Pancreas (tissue), 10 donors: ENCODE data around the gene HDGFL3. TPM values are rescaled to one million over a fixed set of nuclear protein-coding genes. Genes with fewer than 3 reads are reported as not detected.
"Not testable (repeated sequence)": the region's sequence is repeated elsewhere in the genome, so short reads cannot be mapped to it uniquely, and the experiment has no call there.

Source experiments
- ATAC-seq, 4 donors: fragments of 200-7000 bp; cut with Tn5 transposase; one replicate each; pipeline versions ENCODE4 v1.8.0 to v1.9.1; 2020; ENCODE audit warnings: mild to moderate bottlenecking in 4 of 4, moderate library complexity in 4 of 4
- DNase-seq, 6 donors: peaks; one replicate each; pipeline ENCODE4 v3.0.0-alpha.2; 2020
- FAIRE-seq: peaks from 2 replicates; lab custom pipeline; 2012; peaks lifted over from hg19 to GRCh38; lab: Jason Lieb, UNC
- H3K27ac ChIP-seq, 4 donors: fragments of 200-600 bp; sonication (generic); 1 replicate in 3 of 4; 2 replicates in 1 of 4; pipeline versions ENCODE4 v1.5.0 to v1.8.0; 2020
- H3K27me3 ChIP-seq, 4 donors: fragments of 200-600 bp; one replicate each; pipeline ENCODE4 v1.8.0; 2021
- H3K36me3 ChIP-seq, 3 donors: fragments of 200-600 bp; sonication (generic) in 1 of 3; one replicate each; pipeline versions ENCODE4 v1.5.0 to v1.8.0; 2020 to 2021
- H3K4me1 ChIP-seq, 3 donors: fragments of 200-600 bp; one replicate each; pipeline ENCODE4 v1.8.0; 2021
- H3K4me3 ChIP-seq, 4 donors: fragments of 200-600 bp; sonication (generic) in 2 of 4; one replicate each; pipeline versions ENCODE4 v1.5.0 to v1.8.0; 2020 to 2021
- H3K9me3 ChIP-seq, 4 donors: fragments of 200-600 bp; one replicate each; pipeline ENCODE4 v1.8.0; 2021
- WGBS, 2 donors: extraction: QIAGEN DNeasy Blood & Tissue Kit; methylation state at CpG; one replicate each; pipeline ENCODE4 v1.1.7; 2013; 5-methylcytosine and 5-hydroxymethylcytosine counted together
- intact Hi-C, 3 donors: fragments of 100-400 bp; cut with DNase I; formaldehyde crosslinking; loops; one replicate each; pipeline versions ENCODE4 v1.11.1 to v1.14.2; 2022
- polyA plus RNA-seq, 2 donors: library from polyadenylated mRNA; stranded (reverse); fragments of 200-250 nt; gene quantifications; one replicate each; pipeline ENCODE4 v1.2.3, GENCODE V29; 2013
- total RNA-seq, 6 donors: library from RNA; stranded (reverse); fragmentation: NEBNext Ultra II Directional in 4 of 6; extraction: Animal tissue kit (Norgen Biotek cat#: 25700) in 4 of 6; gene quantifications; one replicate each; pipeline versions ENCODE4 v1.2.1 to v1.2.4, GENCODE V29; 2021 to 2023
- TF ChIP-seq, protein P1 (sequence below), 4 donors: fragments of 200-600 bp; sonication (generic) in 3 of 4; IDR thresholded peaks; one replicate each; pipeline versions ENCODE4 v1.5.0 to v1.8.0; 2021; ENCODE audit warnings: antibody characterized with exemption in 4 of 4
- donor health status: healthy with polysubstance abuse.
- donor health status: DM: no; HTN: no; CAD: no; lungs with moderate emphysema.
- donor health status: DM: no; HTN: no; CAD: no.
- donor health status: control.
- donor health status: control.
- donor health status: Bipolar disorder and iron deficiency.
- donor health status: DM: yes; HTN: yes; CAD: no.
- donor health status: DM: no; HTN: no; CAD: no.
- donor health status: DM: no; HTN: no; CAD: no.
- donor health status: DM: yes; HTN: yes; CAD: no.

HDGFL3 gene
- total and polyA plus RNA-seq, 8 donors, result 3.0 to 17.2 (median 7.9) TPM

DNA sequence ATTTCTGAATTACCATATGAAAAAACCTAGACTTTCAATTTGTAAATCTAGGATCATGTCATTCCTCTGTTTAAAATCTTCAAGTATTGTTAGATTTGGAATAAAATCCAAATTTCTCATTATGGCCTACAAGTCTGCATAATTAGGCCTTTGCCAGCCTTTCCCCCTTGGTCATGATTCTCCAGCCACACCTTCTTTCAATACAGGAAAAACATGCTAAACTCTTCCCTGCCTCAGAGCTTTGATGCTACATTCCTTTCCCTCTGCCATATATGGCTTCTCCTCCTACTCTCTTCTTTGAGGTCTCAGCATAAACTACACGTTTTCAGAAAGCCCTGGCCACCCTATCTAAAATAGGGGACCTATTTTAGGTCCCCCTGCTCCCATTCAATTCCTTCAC, 51.7 kb downstream of the HDGFL3 start:
- Histone ChIP-seq H3K27ac (no peak overlapping the region), H3K9me3 (no peaks in the 10 kb centered on the region), H3K4me3 (no peak overlapping the region), H3K4me1 (no peaks in the 10 kb centered on the region), H3K36me3 (no peaks in the 10 kb centered on the region), H3K27me3 (no peaks in the 10 kb centered on the region)
- DNase-seq (no peak), ATAC-seq (no peak), FAIRE-seq (no peak)
- intact Hi-C loops, result no loop called here
- TF ChIP-seq, protein P1, sequence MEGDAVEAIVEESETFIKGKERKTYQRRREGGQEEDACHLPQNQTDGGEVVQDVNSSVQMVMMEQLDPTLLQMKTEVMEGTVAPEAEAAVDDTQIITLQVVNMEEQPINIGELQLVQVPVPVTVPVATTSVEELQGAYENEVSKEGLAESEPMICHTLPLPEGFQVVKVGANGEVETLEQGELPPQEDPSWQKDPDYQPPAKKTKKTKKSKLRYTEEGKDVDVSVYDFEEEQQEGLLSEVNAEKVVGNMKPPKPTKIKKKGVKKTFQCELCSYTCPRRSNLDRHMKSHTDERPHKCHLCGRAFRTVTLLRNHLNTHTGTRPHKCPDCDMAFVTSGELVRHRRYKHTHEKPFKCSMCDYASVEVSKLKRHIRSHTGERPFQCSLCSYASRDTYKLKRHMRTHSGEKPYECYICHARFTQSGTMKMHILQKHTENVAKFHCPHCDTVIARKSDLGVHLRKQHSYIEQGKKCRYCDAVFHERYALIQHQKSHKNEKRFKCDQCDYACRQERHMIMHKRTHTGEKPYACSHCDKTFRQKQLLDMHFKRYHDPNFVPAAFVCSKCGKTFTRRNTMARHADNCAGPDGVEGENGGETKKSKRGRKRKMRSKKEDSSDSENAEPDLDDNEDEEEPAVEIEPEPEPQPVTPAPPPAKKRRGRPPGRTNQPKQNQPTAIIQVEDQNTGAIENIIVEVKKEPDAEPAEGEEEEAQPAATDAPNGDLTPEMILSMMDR (IDR thresholded peaks at IDR 0.05), result no peak
- WGBS, 2 donors, result 35 to 46% methylated on average over 1 of the region's 1 CpG

DNA sequence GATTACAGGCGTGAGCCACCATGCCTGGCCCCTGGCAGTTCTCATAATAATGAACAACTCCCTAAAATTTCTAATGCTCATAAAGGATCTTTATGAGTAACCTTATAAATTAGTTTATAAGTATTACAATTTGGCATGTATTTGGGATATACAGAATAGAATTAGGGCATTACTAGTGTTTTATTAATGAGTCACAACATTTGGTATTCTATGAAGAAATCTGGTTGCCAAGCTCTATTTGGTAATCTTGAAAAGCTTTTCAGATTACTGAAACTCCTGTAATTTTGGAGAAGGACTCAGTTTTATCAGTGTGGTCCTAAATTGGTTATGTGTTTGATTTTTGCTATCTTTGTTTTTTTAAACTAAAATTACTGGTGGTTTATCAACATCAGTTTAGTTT, 54.3 kb downstream of the HDGFL3 start:
- H3K27me3 ChIP-seq, result no peaks in the 10 kb centered on the region
- 83 to 88% methylated on average over 1 of the region's 1 CpG for WGBS, 2 donors
- H3K36me3 ChIP-seq, result no peaks in the 10 kb centered on the region
- H3K9me3 ChIP-seq, result no peaks in the 10 kb centered on the region
- H3K4me1 ChIP-seq, result no peaks in the 10 kb centered on the region
- FAIRE-seq (no peak), ATAC-seq (no peak), DNase-seq (no peak)
- TF ChIP-seq, protein P1 (IDR thresholded peaks at IDR 0.05), result no peak
- intact Hi-C loops, result no loop called here
- no peak overlapping the region for H3K27ac ChIP-seq
- H3K4me3 ChIP-seq, result no peak overlapping the region

DNA sequence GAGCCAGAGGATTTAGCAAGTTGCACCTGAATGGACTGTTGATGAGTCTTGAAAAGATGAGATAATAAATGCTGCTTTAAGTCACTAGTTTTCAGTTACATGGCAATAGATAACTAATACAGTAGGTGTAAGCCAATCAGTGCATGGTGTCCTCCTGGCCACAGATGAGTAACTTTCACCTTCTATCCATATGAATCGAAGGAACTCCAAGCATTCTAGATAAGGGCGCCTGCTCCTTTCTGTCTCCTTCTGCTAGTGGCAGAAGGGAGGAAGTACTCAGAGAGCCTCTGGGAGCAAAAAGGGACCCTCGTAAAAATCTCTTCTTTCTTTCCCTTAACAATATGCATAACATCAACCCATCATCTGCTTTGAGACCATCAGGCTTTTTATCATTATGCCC, 62.9 kb downstream of the HDGFL3 start:
- no peak for DNase-seq
- no peak overlapping the region for H3K27ac ChIP-seq
- TF ChIP-seq, protein P1 (IDR thresholded peaks at IDR 0.05), result no peak
- ATAC-seq, result no peak
- 78 to 87% methylated on average over 3 of the region's 3 CpGs for WGBS, 2 donors
- intact Hi-C loops, result no loop called here
- no peaks in the 10 kb centered on the region for H3K27me3 ChIP-seq
- H3K4me3 ChIP-seq, result no peak overlapping the region
- no peak for FAIRE-seq
- no peaks in the 10 kb centered on the region for H3K9me3 ChIP-seq
- no peaks in the 10 kb centered on the region for H3K4me1 ChIP-seq
- H3K36me3 ChIP-seq, result no peaks in the 10 kb centered on the region

DNA sequence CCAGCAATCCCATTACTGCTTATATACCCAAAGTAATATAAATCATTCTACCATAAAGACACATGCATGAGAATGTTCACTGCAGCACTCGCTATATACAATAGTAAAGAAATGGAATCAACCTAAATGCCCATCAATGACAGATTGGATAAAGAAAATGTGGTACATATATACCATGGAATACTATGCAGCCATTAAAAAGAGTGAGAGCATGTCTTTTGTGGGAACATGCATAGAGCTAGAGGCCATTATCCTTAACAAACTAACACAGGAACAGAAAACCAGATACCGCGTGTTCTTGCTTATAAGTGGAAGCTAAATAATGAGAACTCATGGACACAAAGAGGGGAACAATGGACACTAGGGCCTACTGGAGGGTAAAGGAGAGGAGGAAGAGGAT, 65.5 kb downstream of the HDGFL3 start:
- ATAC-seq, H3K27ac ChIP-seq, H3K36me3 ChIP-seq, H3K4me3 ChIP-seq, H3K9me3 ChIP-seq, H3K4me1 ChIP-seq, intact Hi-C loops, H3K27me3 ChIP-seq, DNase-seq, FAIRE-seq: not testable (repeated sequence)
- WGBS, 2 donors, result 96% methylated on average over 3 of the region's 3 CpGs

DNA sequence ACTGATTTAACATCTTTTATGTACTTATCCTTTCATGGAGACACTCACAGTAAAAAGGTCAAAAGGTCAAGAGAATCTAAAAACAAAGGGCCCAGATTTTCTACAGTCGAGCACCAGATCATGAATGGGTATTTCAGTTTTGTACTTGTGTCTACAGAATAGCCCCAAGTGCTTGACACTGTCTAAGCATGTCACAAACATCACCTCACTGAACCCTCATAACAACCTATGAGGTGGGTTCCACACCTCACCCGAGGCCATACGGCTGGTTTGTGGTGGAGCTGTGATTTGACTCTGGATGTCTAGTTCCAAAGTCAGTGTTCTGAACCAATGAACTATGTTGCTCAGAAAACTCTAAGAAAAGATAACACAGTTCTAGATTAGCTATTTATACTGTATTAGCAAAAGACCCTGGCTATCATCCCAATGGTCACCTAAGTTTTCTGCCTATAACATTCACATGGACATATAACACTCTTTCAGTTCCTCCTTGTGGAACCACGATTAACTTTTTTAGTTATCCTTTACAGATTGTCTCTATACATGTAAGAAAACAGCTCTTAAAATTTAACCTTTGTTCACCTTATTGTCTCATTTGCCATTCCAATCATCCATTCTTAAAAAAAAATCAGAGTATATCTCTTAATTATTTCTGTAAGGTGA, 74.6 kb downstream of the HDGFL3 start:
- intact Hi-C loops, result no loop called here
- H3K9me3 ChIP-seq, result no peaks in the 10 kb centered on the region
- FAIRE-seq (no peak), DNase-seq (no peak), ATAC-seq (no peak)
- no peaks in the 10 kb centered on the region for H3K27me3 ChIP-seq
- H3K4me1 ChIP-seq, result no peaks in the 10 kb centered on the region
- 81 to 86% methylated on average over 4 of the region's 4 CpGs for WGBS, 2 donors
- H3K36me3 ChIP-seq, result no peaks in the 10 kb centered on the region
- no peak overlapping the region for H3K27ac ChIP-seq
- no peak overlapping the region for H3K4me3 ChIP-seq
- TF ChIP-seq, protein P1 (IDR thresholded peaks at IDR 0.05), result no peak
